Stimulated activated effector memory CD8-positive, alpha-beta T cell treated with anti-CD3 and anti-CD28 coated beads, Interleukin-12 subunit alpha, Interleukin-12 subunit beta, amount 100 ng/mL, for 72 hours (primary cell): ENCODE data around the gene DGKH.

Experiments used
- ATAC-seq: fragments of 150-1000 bp; cut with Tn5 transposase; 2 replicates; pipeline ENCODE4 v1.10.0; 2021
- DNase-seq, 2 donors: peaks; one replicate each; pipeline ENCODE4 v3.0.0; 2021 to 2022; ENCODE audit warnings: low spot score in 2 of 2
- H3K27ac Mint-ChIP-seq: one replicate; pipeline ENCODE4 v1.8.0; 2022; ENCODE audit warnings: mild to moderate bottlenecking, mixed read lengths
- H3K36me3 Mint-ChIP-seq: one replicate; pipeline ENCODE4 v1.8.0; 2022; ENCODE audit warnings: mild to moderate bottlenecking, mixed read lengths
- H3K4me1 Mint-ChIP-seq: one replicate; pipeline ENCODE4 v1.8.0; 2022; ENCODE audit warnings: mixed read lengths
- H3K4me3 Mint-ChIP-seq: one replicate; pipeline ENCODE4 v1.8.0; 2022; ENCODE audit warnings: mild to moderate bottlenecking, mixed read lengths
- H3K9me3 Mint-ChIP-seq: one replicate; pipeline ENCODE4 v1.8.0; 2022; ENCODE audit warnings: mixed read lengths

DGKH gene

DNA sequence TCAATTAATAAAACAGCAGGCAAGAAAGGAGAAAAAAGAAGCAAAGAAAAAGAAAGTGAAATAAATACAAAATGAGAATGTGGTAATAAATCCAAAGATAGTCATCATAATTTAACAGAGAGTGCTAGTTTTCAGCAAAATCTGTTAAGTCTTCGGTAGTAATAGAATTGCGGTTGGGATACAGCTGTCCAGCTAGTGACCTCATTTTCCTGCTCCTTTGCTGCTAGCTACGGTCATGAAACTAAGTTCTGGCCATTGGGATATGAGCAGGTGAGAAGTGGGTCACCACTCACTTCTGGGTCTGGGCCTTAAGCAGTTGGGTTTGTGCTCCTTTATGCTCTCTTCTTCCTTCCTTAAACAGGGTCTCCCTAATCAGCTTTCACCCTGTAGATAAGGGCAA, 11.7 kb upstream of the DGKH start:
- Mint-ChIP-seq H3K9me3 (no peaks in the 10 kb centered on the region), H3K27ac (no peak overlapping the region), H3K4me1 (peaks cover 24% of the 10 kb centered on the region), H3K4me3 (no peak overlapping the region), H3K36me3 (peaks cover 7% of the 10 kb centered on the region)
- DNase-seq (no peak), ATAC-seq (no peak)

DNA sequence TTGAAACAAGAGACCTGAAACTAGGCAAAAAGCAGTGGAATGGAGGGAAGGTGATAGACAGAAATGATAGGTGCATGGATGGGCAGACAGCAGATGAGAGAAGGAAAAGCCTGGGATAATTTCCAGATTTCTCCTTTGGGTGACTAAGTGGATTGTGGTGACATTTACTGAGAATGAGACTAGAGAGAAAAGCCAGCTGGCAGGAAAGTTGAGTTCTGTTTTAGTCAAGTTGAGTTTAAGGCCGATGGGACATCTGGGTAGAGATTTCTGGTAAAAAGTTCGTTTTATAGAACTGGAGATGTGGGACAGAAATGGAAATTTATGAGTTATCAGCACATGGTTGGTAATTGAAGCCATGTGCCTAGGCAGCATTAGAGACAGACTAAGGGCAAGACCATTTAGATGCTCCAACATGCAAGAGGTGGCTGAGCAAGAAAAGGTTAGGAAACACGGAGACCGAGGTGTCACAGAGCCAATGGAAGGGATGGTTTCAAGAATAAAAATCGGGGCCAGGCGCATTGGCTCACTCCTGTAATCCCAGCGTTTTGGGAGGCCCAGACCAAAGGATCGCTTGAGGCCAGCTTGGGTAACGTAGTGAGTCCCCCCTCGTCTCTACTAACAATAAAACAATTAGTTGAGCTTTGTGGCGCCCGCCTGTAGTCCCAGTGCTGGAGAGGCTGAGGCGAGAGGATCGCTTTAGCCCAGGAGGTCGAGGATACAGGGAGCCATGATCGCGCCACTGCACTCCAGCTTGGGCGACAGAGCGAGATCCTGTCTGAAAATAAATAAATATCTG, 9.6 kb upstream of the DGKH start:
- Mint-ChIP-seq H3K27ac (no peak overlapping the region), H3K4me3 (peak overlapping the region; percentile 79), H3K9me3 (no peaks in the 10 kb centered on the region), H3K36me3 (peaks cover 12% of the 10 kb centered on the region), H3K4me1 (peaks cover 30% of the 10 kb centered on the region)
- ATAC-seq (no peak), DNase-seq (no peak)

DNA sequence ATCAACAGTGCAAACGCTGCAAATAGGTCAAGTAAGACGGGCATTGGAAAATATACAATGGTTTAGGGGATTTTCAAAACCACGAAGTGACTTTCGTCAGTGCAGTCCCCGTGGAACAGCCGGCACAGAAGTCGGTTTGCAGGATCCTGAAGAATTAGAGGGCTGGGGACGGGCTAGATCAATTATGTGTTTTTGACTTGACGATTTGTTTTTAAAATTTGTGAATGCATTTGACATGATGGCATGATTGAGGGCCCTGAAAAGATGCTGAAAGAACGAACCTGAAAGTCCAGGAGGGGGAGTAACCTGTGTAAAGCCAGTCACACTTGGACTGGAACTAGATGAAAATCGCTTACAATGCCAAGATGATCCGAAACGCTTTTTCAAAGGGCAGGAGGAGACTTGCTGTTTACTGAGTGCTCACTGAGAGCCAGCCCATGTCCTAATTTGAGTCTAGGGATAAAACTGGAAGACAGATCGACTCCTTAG, 8.9 kb upstream of the DGKH start:
- ATAC-seq (peak; percentile 31), DNase-seq (no peak)
- Mint-ChIP-seq H3K27ac (peak overlapping the region; percentile 83), H3K4me3 (peak overlapping the region; percentile 79), H3K9me3 (no peaks in the 10 kb centered on the region), H3K4me1 (peaks cover 30% of the 10 kb centered on the region), H3K36me3 (peaks cover 12% of the 10 kb centered on the region)

DNA sequence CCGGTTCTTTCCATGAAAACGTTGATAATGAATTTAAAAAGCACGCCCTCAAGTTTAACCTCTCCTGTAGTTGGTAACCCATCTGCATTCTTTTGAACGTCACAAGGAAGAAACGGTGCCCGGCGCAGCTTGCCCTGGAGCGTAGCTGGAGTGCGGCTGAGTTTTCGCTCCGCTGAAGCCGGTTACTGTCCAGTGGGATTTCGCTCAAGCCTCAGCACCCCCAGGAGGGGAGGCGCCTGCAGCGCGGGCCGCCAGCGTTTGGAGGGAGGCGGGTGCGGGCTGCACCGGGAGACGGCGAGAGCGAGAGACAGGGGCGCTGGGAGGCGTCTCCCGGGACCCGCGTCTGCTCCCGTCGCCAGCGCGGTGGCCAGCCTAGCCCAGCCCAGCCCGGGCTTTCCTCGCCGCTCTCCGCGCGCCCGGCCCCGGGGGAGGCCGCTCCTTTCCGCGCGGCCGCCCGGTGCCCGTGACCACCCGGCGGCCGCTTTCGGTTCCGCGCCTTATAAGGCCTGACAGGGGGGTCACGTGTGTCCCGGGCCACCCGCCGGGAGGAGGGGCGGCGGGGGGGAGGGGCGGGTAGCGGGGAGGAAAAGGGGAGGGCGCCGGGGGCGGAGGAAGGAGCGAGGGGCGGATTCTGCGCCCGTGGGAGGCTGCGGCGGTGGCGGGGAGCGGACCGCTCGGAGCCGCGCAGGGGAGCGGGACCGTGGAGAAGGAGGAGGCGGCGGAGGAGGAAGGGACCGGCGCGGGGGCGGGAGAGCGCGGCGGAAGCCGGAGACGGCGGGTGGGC, 8.3 kb upstream of the DGKH start:
- ATAC-seq (peak; percentile 84), DNase-seq (peak; percentile 69 to 90)
- peaks cover 12% of the 10 kb centered on the region for H3K36me3 Mint-ChIP-seq
- H3K4me1 Mint-ChIP-seq = peaks cover 30% of the 10 kb centered on the region
- H3K27ac Mint-ChIP-seq = peak overlapping the region; percentile 83
- no peaks in the 10 kb centered on the region for H3K9me3 Mint-ChIP-seq
- H3K4me3 Mint-ChIP-seq = peak overlapping the region; percentile 79

DNA sequence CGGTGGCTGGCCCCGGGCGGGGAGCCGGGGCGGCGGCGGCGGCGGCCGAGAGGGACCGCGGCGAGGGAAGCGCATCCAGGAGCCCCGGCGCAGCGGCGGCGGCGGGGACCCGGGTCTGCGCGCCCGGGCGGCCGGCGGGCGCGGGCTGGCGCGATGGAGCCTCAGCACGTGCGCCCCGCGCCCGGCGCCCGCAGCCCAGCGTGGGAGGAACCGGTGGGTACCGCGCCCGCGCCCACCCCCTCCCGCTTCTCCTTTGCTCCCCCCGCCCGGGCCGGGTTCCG, 7.8 kb upstream of the DGKH start:
- H3K36me3 Mint-ChIP-seq = peaks cover 12% of the 10 kb centered on the region
- ATAC-seq = no peak
- H3K9me3 Mint-ChIP-seq = no peaks in the 10 kb centered on the region
- H3K4me3 Mint-ChIP-seq = peak overlapping the region; percentile 79
- DNase-seq = no peak
- peaks cover 30% of the 10 kb centered on the region for H3K4me1 Mint-ChIP-seq
- H3K27ac Mint-ChIP-seq = no peak overlapping the region

DNA sequence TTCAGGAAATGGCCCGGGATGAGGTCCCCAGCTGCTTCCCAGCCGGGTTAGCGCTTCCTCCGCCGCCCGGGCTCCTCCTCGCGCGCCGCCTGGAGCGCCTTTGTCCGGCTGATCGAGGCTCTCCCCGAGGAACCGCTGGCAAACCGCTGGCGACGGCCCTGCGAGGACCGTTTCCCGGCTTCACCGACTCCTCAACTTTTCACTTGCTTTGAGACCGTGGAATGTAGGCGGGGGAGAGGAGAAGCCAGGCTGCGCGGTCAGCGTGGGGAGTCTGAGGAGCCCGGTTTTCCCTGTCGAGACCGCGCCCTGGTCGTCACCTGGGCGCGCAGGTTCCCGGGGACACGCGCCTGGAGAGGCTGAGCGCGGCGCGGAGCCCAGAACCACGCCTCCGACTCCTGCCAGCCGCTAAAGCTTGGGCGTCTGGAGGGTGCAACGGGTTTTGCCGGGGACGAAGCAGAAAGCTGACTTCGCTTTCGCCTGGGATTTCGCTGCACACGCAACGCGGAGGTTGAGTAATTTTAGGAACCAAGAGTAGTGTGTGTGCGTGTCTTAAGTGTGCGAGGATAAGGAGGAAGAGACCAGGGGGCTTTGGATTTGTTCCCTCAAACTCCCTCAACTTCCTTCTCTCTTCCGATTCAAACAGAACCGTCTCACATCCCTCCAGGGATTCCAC, 7.3 kb upstream of the DGKH start:
- H3K36me3 Mint-ChIP-seq = peaks cover 12% of the 10 kb centered on the region
- H3K4me1 Mint-ChIP-seq = peaks cover 30% of the 10 kb centered on the region
- peak overlapping the region; percentile 77 for H3K27ac Mint-ChIP-seq
- ATAC-seq (peak; percentile 50), DNase-seq (peak; percentile 20 to 73)
- H3K9me3 Mint-ChIP-seq = no peaks in the 10 kb centered on the region
- peak overlapping the region; percentile 79 for H3K4me3 Mint-ChIP-seq

DNA sequence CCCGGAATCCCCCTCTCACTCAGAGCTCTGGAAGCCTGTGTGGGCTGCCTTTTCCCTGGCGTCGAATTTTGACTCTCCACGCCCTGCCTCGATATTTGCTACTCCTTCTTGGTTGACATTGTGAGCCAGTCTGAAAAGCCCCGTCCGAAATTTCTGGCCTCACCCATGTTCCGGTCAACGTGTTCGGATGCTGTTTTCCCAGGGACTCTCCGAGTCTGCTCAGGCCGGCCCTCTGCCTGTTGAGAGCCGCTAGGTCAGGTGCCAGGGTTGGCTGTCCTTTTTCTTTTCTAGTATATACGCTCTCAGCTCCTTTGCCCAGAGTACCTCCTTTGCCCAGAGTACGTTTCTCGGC, 6.8 kb upstream of the DGKH start:
- peaks cover 12% of the 10 kb centered on the region for H3K36me3 Mint-ChIP-seq
- no peaks in the 10 kb centered on the region for H3K9me3 Mint-ChIP-seq
- no peak for ATAC-seq
- H3K27ac Mint-ChIP-seq = peak overlapping the region; percentile 77
- no peak for DNase-seq
- peak overlapping the region; percentile 79 for H3K4me3 Mint-ChIP-seq
- peaks cover 30% of the 10 kb centered on the region for H3K4me1 Mint-ChIP-seq

DNA sequence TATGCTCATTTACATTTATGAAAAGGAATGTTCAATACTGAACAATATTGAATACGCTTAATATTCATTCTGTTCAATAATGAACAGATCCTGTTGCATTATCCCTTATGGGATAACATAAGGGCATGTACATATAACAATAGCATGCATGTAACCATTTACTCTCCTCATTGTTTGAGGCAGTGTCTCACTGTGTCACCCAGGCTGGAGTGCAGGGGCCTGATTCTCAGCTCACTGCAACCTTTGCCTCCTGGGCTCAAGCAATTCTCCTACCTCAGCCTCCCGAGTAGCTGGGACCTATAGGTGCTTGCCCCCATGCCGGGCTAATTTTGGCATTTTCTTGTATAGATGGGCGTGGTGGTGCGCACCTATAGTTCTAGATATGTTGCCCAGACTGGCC, 4.8 kb upstream of the DGKH start:
- no peaks in the 10 kb centered on the region for H3K9me3 Mint-ChIP-seq
- H3K4me3 Mint-ChIP-seq = no peak overlapping the region
- no peak for DNase-seq
- H3K27ac Mint-ChIP-seq = no peak overlapping the region
- peaks cover 32% of the 10 kb centered on the region for H3K4me1 Mint-ChIP-seq
- no peak for ATAC-seq
- peaks cover 20% of the 10 kb centered on the region for H3K36me3 Mint-ChIP-seq

DNA sequence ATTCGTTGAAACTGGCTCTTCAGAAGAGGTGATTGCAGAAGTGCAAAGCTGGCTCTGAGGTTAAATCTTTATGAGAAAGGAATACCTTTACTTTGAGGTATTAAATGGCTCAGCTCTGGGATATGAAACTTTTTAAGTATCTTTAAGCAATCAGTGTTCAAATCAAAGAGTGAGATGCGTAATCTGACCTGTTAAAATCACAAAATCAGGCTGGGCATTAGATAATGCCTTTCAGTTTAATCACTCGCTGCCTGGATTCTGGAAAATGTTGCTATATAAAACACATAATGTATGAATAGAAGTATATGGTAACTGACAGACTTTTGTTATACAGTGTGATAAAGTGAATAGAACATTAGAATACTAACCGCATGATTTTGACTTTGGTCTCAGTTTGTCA, 2.0 kb upstream of the DGKH start:
- DNase-seq = no peak
- Mint-ChIP-seq H3K9me3 (no peaks in the 10 kb centered on the region), H3K4me3 (no peak overlapping the region), H3K36me3 (peaks cover 15% of the 10 kb centered on the region), H3K27ac (no peak overlapping the region), H3K4me1 (peaks cover 16% of the 10 kb centered on the region)
- no peak for ATAC-seq

DNA sequence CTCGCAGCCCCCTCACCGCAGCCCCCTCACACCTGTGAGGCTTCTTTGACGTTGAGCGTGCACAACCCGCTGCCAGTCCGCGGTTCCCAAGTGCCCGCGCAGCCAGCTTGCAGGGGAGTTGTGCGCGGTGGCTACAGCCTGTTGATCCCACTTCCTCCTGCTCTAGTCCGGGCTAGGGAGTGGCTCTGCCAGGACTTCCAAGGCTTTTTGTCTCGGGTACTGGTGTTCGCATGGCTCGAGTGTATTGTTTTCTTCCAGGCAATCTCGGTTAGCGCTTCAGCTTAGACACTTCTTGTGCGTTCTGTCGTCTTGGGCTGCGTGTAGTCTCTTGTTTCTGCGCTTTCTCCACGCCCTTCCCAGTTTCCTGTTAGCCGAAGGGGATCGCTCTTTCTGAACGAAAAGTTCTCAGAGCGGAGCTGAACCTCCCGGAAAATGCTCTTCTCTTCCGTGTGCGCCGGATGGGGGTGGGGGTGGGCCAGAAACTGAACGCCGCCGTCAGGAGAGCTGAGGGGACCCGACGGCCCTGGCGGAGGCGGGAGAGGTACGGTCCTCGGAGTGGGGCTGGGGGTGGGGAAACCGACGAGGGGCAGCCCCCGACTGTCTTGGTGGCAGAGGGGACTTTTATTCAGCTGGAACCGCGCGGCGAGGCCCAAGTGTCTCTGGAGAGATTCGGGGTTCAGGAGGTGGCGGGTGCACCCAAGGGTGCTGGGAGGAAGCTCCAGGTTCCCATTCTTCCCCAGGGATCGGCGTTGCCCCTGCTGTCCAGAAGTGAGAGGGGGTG, 697 bp upstream of the DGKH start:
- peak overlapping the region; percentile 83 for H3K27ac Mint-ChIP-seq
- peak overlapping the region; percentile 85 for H3K4me3 Mint-ChIP-seq
- no peaks in the 10 kb centered on the region for H3K9me3 Mint-ChIP-seq
- ATAC-seq = peak; percentile 44
- DNase-seq = peak in 1 of 2 donors; percentile 68
- peaks cover 8% of the 10 kb centered on the region for H3K36me3 Mint-ChIP-seq
- H3K4me1 Mint-ChIP-seq = peaks cover 14% of the 10 kb centered on the region

DNA sequence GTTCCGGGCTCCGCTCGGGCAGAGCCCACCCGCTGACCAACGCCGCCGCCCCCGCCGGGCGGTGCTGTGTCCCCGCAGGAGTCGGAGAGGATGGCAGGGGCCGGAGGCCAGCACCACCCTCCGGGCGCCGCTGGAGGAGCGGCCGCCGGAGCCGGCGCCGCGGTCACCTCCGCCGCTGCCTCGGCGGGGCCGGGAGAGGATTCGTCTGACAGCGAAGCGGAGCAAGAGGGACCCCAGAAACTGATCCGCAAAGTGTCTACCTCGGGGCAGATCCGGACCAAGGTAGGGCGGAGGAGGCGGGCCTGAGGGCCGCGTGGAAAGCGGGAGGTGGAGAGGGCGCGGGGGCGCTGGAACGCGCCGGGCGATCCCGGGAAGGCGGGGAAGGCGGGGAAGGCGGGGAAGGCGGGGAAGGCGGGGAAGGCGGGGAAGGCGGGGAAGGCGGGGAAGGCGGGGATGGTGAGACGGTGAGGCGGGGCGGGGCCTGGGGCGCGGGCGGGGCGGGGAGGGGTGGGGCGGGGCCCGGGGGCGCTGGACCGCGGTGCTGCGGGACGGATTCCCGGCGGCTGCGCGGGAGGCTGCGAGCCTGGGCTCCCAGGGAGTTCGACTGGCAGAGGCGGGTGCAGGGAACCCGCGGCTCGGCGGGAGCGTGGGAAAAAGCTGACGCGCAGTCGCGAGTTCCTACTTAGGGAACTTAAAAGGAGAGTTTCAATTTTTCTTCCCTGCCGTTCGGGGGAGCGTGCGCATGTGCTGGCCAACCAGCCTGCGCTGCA, 421 bp downstream of the DGKH start:
- ATAC-seq (peak; percentile 85), DNase-seq (peak; percentile 48 to 84)
- Mint-ChIP-seq H3K27ac (peak overlapping the region; percentile 83), H3K4me3 (peak overlapping the region; percentile 85), H3K36me3 (peaks cover 8% of the 10 kb centered on the region), H3K9me3 (no peaks in the 10 kb centered on the region), H3K4me1 (peaks cover 14% of the 10 kb centered on the region)

DNA sequence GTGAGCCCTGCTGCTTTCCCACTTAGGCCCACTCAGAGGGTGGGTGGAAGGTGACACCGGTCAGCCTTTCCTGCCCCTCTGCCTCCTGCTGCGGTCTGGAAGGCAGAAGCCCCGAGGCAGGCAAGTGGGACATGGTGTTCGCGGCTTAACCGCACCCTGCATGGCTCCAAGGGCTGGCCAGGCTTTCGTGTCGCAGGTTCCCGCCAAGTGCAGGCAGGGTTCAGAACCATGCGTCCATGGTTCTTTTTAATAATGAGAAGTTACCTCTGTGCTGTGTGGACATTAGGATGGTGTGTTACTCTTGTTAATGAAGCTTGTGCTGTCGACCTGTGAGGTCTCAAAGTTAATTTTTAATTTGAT, 986 bp downstream of the DGKH start:
- ATAC-seq = peak; percentile 52

DNA sequence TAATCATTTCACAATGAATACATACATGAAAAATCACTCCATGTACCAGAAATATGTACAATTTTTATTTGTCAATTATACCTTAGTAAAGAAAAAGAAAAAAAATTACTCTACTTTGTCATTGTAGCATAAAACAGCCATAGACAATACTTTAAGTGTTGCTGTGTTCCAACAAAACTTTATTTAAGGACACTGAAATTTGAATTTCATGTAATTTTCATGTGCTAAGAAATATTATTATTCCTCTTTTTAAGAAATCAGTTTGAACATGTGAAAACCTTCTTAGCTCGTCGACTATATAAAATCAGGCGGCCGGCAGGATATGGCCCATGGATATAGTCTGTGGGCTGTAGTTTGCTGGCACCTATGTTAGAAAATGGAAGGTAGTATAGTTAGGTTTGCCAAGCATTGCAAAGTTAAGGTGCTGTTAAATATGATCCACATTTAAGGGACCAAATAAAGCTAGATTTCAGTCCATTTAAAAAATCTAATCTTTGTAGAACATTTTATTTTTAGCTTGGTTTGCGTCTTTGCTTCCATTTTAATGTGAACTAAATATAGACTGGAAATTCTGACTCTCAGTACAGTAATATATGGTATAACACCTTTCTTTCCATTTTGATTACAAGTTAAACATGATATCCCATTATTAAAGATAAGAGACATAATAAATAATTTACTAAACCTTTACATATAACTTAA, 6.5 kb downstream of the DGKH start:
- no peak for ATAC-seq
- no peak overlapping the region for H3K4me3 Mint-ChIP-seq
- H3K9me3 Mint-ChIP-seq = peaks cover 4% of the 10 kb centered on the region
- DNase-seq = no peak
- H3K27ac Mint-ChIP-seq = no peak overlapping the region
- no peaks in the 10 kb centered on the region for H3K36me3 Mint-ChIP-seq
- H3K4me1 Mint-ChIP-seq = peaks cover 12% of the 10 kb centered on the region

More for the DNA sequence above, 986 bp downstream of the DGKH start:
- no peaks in the 10 kb centered on the region for H3K9me3 Mint-ChIP-seq
- H3K27ac Mint-ChIP-seq = no peak overlapping the region
- no peak for DNase-seq
- H3K4me1 Mint-ChIP-seq = peaks cover 14% of the 10 kb centered on the region
- peak overlapping the region; percentile 85 for H3K4me3 Mint-ChIP-seq
- peaks cover 8% of the 10 kb centered on the region for H3K36me3 Mint-ChIP-seq

DNA sequence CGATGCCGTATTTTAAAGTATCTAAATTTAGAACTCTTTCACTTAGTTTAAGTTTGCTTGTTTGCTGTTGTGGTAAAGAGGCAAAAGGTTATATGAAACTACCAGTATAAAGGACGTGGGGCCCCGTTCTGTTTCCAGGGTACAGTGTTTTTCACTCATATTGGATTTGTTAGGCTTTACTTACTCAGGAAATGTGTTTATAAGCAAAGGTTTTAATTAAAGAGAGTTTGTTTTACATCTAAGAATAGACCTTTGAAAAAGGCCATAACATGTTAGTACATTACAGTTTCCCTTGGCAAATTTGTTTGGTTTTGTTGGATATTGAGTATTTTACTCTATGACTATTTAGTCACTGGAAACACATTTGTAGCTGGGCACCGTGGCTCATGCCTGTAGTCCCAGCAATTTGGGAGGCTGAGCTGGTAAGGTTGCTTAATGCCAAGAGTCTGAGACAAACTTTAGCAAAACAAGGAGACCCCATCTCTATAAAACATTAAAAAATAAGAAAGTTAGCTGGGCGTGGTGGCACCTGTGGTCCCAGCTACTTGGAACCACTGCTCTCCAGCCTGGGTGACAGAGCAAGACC, 7.1 kb downstream of the DGKH start:
- Mint-ChIP-seq H3K36me3 (no peaks in the 10 kb centered on the region), H3K9me3 (peaks cover 4% of the 10 kb centered on the region), H3K4me3 (no peak overlapping the region), H3K4me1 (peaks cover 16% of the 10 kb centered on the region), H3K27ac (no peak overlapping the region)
- no peak for ATAC-seq
- DNase-seq = no peak
